GM12872 (cell line): ENCODE measurements around the gene COX4I1.
A peak's percentile ranks its signal among the peaks of the same experiment; 100 is the strongest.

Experiments used
- CTCF ChIP-seq: IDR thresholded peaks from 3 replicates; pipeline ENCODE4 v1.5.1; 2011; ENCODE audit warnings: low read depth, mild to moderate bottlenecking, low read length, moderate library complexity; ENCODE audit not compliant: insufficient read depth

Gene COX4I1

GRCh38 chr16:85803570-85803969 lies 4.1 kb downstream of the COX4I1 start:
- no peak for TF ChIP-seq CTCF

- TF ChIP-seq CTCF = no peak
Observed at GRCh38 chr16:85805442-85806045, 6.0 kb downstream of the COX4I1 start.

GRCh38 chr16:85806539-85806938 lies 7.0 kb downstream of the COX4I1 start:
- TF ChIP-seq CTCF = no peak

GRCh38 chr16:85808926-85809325 lies 9.4 kb downstream of the COX4I1 start:
- TF ChIP-seq CTCF = no peak

- 0 out of 3 replicates have a peak, but pooled peaks have one; percentile 5 for TF ChIP-seq CTCF
Observed at GRCh38 chr16:85809645-85810044, 10.2 kb downstream of the COX4I1 start.

GRCh38 chr16:85810097-85810741 lies 10.7 kb downstream of the COX4I1 start:
- no peak for TF ChIP-seq CTCF

GRCh38 chr16:85810742-85811115 lies 11.2 kb downstream of the COX4I1 start:
- no peak for TF ChIP-seq CTCF
